CD4-positive, alpha-beta T cell (primary cell): ENCODE measurements around the gene CRYBG1. TPM values are rescaled to one million over a fixed set of nuclear protein-coding genes. Genes with fewer than 3 reads are reported as not detected.

Experiments
- ATAC-seq: fragments of 200-7000 bp; cut with Tn5 transposase; one replicate; pipeline ENCODE4 v1.10.0; 2022; ENCODE audit warnings: mild to moderate bottlenecking; ENCODE audit not compliant: poor library complexity
- CTCF ChIA-PET: fragments of 350-600 bp; sonication (Branson Sonifier 250); formaldehyde crosslinking; loops from one replicate; lab custom pipeline; 2021; ENCODE audit warnings: antibody characterized with exemption, inconsistent platforms; lab: Charles Lee
- POLR2A ChIA-PET: fragments of 350-600 bp; sonication (Branson Sonifier 250); formaldehyde crosslinking; loops from one replicate; lab custom pipeline; 2021; ENCODE audit warnings: antibody characterized with exemption, inconsistent platforms; lab: Charles Lee
- DNase-seq, 14 experiments: peaks; one replicate each; pipeline ENCODE4 v3.0.0-alpha.2; 2013 to 2020; ENCODE audit warnings: mixed read lengths in 2 of 14
- H3K27ac ChIP-seq, 2 donors: one replicate each; pipeline versions ENCODE4 v1.5.1 to v1.7.0; 2013; ENCODE audit warnings: low read length in 2 of 2, low read depth in 1 of 2, mild to moderate bottlenecking in 1 of 2
- H3K27me3 ChIP-seq, 2 experiments: 1 replicate in 1 of 2; 2 replicates in 1 of 2; pipeline versions ENCODE4 v1.6.1 to v1.7.0; 2013; ENCODE audit warnings: low read length in 2 of 2, control low read depth in 1 of 2, mild to moderate bottlenecking in 1 of 2, moderate library complexity in 1 of 2; ENCODE audit not compliant: insufficient read depth in 2 of 2, control insufficient read depth in 1 of 2
- H3K36me3 ChIP-seq: one replicate; pipeline ENCODE4 v1.6.1; 2013; ENCODE audit warnings: low read length, control low read depth; ENCODE audit not compliant: insufficient read depth
- H3K4me1 ChIP-seq: one replicate; pipeline ENCODE4 v1.6.1; 2013; ENCODE audit warnings: low read length, control low read depth; ENCODE audit not compliant: insufficient read depth
- H3K4me3 ChIP-seq: one replicate; pipeline ENCODE4 v1.5.1; 2013; ENCODE audit warnings: mild to moderate bottlenecking, low read length, moderate library complexity
- H3K9me3 ChIP-seq, 2 experiments: 1 replicate in 1 of 2; 2 replicates in 1 of 2; pipeline versions ENCODE4 v1.6.1 to v1.7.0; 2013; ENCODE audit warnings: low read length in 2 of 2, mild to moderate bottlenecking in 2 of 2, control low read depth in 1 of 2, moderate library complexity in 1 of 2; ENCODE audit not compliant: control insufficient read depth in 1 of 2, insufficient read depth in 1 of 2
- H3K27ac Mint-ChIP-seq: one replicate; pipeline ENCODE4 v1.8.0; 2020; ENCODE audit warnings: mixed read lengths
- H3K27me3 Mint-ChIP-seq: one replicate; pipeline ENCODE4 v1.8.0; 2021; ENCODE audit warnings: mixed read lengths
- H3K36me3 Mint-ChIP-seq: one replicate; pipeline ENCODE4 v1.8.0; 2021; ENCODE audit warnings: low read depth, mixed read lengths
- H3K4me1 Mint-ChIP-seq: one replicate; pipeline ENCODE4 v1.8.0; 2021; ENCODE audit warnings: low read depth, mixed read lengths
- H3K4me3 Mint-ChIP-seq: one replicate; pipeline ENCODE4 v1.8.0; 2020; ENCODE audit warnings: mild to moderate bottlenecking, mixed read lengths
- H3K9me3 Mint-ChIP-seq: one replicate; pipeline ENCODE4 v1.8.0; 2020; ENCODE audit warnings: mixed read lengths
- intact Hi-C, 2 experiments: fragments of 100-400 bp; cut with DNase I in 1 of 2; cut with micrococcal nuclease in 1 of 2; formaldehyde crosslinking; loops; one replicate each; pipeline versions ENCODE4 v1.15.1 to v1.9.0; 2023 to 2025; cut with DNase I, micrococcal nuclease
- total RNA-seq, 174 experiments: library from RNA in 2 of 174; stranded (reverse) in 2 of 174; gene quantifications; one replicate each; pipeline ENCODE4 v1.2.3 and lab custom pipeline; 2021 to 2026
- TF ChIP-seq, protein P1 (sequence below): fragments of 200-600 bp; IDR thresholded peaks from one replicate; pipeline ENCODE4 v1.8.0; 2022; ENCODE audit warnings: antibody characterized with exemption, mild to moderate bottlenecking

The CRYBG1 gene
- total RNA-seq, 2 experiments from 2014 or later: 58.5 to 59.4 TPM

DNA sequence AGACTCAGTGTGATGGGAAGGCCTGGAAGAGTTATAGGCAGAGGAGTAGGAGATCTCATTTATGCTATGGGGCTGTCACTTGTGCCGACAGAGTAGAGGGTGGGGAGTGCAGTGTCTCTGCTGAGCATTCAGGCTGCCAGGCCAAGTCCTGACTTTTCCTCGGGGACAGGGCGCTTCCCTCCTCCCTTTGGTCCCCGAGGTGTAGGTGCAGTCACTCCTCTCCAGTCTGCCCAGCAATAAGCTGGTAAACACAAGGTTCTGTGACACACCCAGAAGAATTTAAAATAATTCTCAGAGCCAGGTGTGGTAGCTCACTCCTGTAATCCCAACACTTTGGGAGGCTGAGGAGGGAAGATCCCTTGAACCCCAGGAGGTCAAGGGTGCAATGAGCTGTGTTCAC lies 109.4 kb downstream of the CRYBG1 start:
- Mint-ChIP-seq H3K36me3 (no peaks in the 10 kb centered on the region), H3K4me1 (no peaks in the 10 kb centered on the region), H3K9me3 (no peaks in the 10 kb centered on the region), H3K27ac (no peak overlapping the region), H3K4me3 (no peak overlapping the region), H3K27me3 (peaks cover 11% of the 10 kb centered on the region)
- ChIA-PET CTCF (interaction anchor here (1.4 kb wide), 1 partner anchor 96 kb away, joined by 3 read pairs; no protein-coding TSS in a partner anchor), POLR2A (no interaction called here)
- Histone ChIP-seq H3K4me1 (no peaks in the 10 kb centered on the region), H3K9me3 (no peaks in the 10 kb centered on the region), H3K4me3 (no peak overlapping the region), H3K36me3 (no peaks in the 10 kb centered on the region), H3K27ac (no peak overlapping the region), H3K27me3 (no peaks in the 10 kb centered on the region)
- ATAC-seq (no peak), DNase-seq (no peak)
- intact Hi-C loops: no loop called here
- TF ChIP-seq, protein P1, sequence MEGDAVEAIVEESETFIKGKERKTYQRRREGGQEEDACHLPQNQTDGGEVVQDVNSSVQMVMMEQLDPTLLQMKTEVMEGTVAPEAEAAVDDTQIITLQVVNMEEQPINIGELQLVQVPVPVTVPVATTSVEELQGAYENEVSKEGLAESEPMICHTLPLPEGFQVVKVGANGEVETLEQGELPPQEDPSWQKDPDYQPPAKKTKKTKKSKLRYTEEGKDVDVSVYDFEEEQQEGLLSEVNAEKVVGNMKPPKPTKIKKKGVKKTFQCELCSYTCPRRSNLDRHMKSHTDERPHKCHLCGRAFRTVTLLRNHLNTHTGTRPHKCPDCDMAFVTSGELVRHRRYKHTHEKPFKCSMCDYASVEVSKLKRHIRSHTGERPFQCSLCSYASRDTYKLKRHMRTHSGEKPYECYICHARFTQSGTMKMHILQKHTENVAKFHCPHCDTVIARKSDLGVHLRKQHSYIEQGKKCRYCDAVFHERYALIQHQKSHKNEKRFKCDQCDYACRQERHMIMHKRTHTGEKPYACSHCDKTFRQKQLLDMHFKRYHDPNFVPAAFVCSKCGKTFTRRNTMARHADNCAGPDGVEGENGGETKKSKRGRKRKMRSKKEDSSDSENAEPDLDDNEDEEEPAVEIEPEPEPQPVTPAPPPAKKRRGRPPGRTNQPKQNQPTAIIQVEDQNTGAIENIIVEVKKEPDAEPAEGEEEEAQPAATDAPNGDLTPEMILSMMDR: no peak

DNA sequence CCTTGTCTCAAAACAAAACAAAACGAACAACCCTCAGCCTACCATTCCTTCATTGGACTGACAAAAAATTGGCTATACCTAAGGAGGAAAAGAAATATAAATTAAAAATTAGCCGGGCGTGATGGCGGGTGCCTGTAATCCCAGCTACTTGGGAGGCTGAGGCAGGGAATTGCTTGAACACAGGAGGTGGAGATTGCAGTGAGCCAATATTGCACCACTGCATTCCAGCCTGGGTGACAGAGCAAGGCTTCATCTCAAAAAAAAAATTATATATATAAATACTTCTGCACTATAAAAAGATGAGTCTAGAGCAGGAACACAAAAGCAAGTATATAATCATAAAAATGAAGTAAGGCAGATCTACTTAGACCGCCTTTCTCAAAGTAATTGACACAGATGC lies 109.8 kb downstream of the CRYBG1 start:
- Mint-ChIP-seq H3K9me3 (no peaks in the 10 kb centered on the region), H3K27ac (no peak overlapping the region), H3K36me3 (no peaks in the 10 kb centered on the region), H3K27me3 (peaks cover 7% of the 10 kb centered on the region), H3K4me1 (no peaks in the 10 kb centered on the region), H3K4me3 (no peak overlapping the region)
- DNase-seq (no peak), ATAC-seq (no peak)
- Histone ChIP-seq H3K36me3 (no peaks in the 10 kb centered on the region), H3K27ac (no peak overlapping the region), H3K9me3 (no peaks in the 10 kb centered on the region), H3K4me3 (no peak overlapping the region), H3K27me3 (no peaks in the 10 kb centered on the region), H3K4me1 (no peaks in the 10 kb centered on the region)
- CTCF ChIA-PET: interaction anchor here (1.4 kb wide), 1 partner anchor 96 kb away, joined by 3 read pairs; no protein-coding TSS in a partner anchor
- TF ChIP-seq, protein P1: no peak
- POLR2A ChIA-PET: no interaction called here
- intact Hi-C loops: no loop called here

DNA sequence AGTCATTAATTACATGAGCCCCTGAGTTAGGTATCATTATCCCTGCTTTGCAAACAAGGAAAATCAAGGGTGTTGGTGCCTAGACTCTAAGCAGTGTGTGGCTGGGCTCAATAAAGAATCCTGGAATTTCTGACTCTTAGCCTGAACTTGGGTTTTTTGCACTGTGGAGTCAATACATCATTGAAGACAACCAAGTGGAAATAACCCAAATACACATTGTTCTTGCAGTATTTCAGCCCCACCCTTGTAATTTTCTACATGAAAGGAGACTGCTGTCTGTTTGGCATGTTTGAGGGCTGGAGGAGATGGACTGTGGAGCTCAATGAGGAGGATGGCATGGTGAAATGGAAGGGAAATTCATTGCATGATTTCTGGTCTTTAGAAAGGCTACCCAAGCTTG lies 110.3 kb downstream of the CRYBG1 start:
- Histone ChIP-seq H3K27ac (no peak overlapping the region), H3K27me3 (no peaks in the 10 kb centered on the region), H3K4me1 (no peaks in the 10 kb centered on the region), H3K9me3 (no peaks in the 10 kb centered on the region), H3K4me3 (no peak overlapping the region), H3K36me3 (no peaks in the 10 kb centered on the region)
- Mint-ChIP-seq H3K27me3 (peaks cover 6% of the 10 kb centered on the region), H3K9me3 (no peaks in the 10 kb centered on the region), H3K4me3 (no peak overlapping the region), H3K4me1 (no peaks in the 10 kb centered on the region), H3K27ac (no peak overlapping the region), H3K36me3 (no peaks in the 10 kb centered on the region)
- intact Hi-C loops: no loop called here
- DNase-seq (no peak), ATAC-seq (no peak)
- POLR2A ChIA-PET: no interaction called here
- CTCF ChIA-PET: no interaction called here
- TF ChIP-seq, protein P1: no peak
